HCT116 (cell line): ENCODE data around the gene ACTL10. TPM values are rescaled to one million over a fixed set of nuclear protein-coding genes. Genes with fewer than 3 reads are reported as not detected.

ENCODE experiments used
- ATAC-seq: fragments of 200-7000 bp; cut with Tn5 transposase; 2 replicates; pipeline ENCODE4 v1.9.1; 2020; ENCODE audit warnings: mild to moderate bottlenecking, moderate library complexity
- BruUV-seq: library from RNA; stranded (reverse); fragments of 400-500 nt; replicated peaks from 2 replicates; lab custom pipeline; 2021; lab: Mats Ljungman, UMichigan
- CTCF ChIA-PET: fragments of 300-600 bp; sonication (Branson Sonifier 250); formaldehyde crosslinking; loops from one replicate; lab custom pipeline; 2021; ENCODE audit warnings: antibody characterized with exemption; lab: Charles Lee
- POLR2A ChIA-PET: fragments of 300-600, 350-600 bp; sonication (Branson Sonifier 250); formaldehyde crosslinking; loops from one replicate; lab custom pipeline; 2021; ENCODE audit warnings: antibody characterized with exemption; lab: Charles Lee
- RAD21 ChIA-PET, 2 experiments: fragments of 300-600 bp; sonication (Branson Sonifier 250); formaldehyde crosslinking; loops; one replicate each; lab custom pipeline; 2023; ENCODE audit warnings: low total read pairs in 2 of 2; ENCODE audit not compliant: uncharacterized antibody in 2 of 2, unreplicated experiment in 2 of 2, low non-redundant PET in 1 of 2; lab: Charles Lee
- DNase-seq: peaks from one replicate; pipeline ENCODE4 v3.0.0-alpha.2; 2010; ENCODE audit warnings: low read depth, low spot score
- H2AFZ ChIP-seq: fragments of 200-600 bp; shearing (Covaris generic), sonication (generic); 2 replicates; pipeline ENCODE4 v1.6.1; 2017; ENCODE audit warnings: low read depth, mixed run types, mixed read lengths, antibody characterized with exemption, low read length; ENCODE audit not compliant: poor library complexity, severe bottlenecking
- H3K27ac ChIP-seq: 2 replicates; pipeline ENCODE4 v1.5.1; 2012; ENCODE audit warnings: low read depth, low read length
- H3K27me3 ChIP-seq: fragments of 200-600 bp; sonication (generic); 2 replicates; pipeline ENCODE4 v1.6.1; 2016; ENCODE audit warnings: mixed run types, low read length, mixed read lengths; ENCODE audit not compliant: insufficient read depth
- H3K36me3 ChIP-seq, 2 experiments: fragments of 200-500 bp in 1 of 2; fragments of 200-600 bp in 1 of 2; sonication (Bioruptor generic) in 1 of 2; sonication (generic) in 1 of 2; 2 replicates each; pipeline versions ENCODE4 v1.5.1 to v1.6.1; 2014 to 2016; ENCODE audit warnings: low read length in 2 of 2, inconsistent platforms in 1 of 2, mixed read lengths in 1 of 2, mixed run types in 1 of 2; ENCODE audit not compliant: insufficient read depth in 2 of 2, control insufficient read depth in 1 of 2
- H3K4me1 ChIP-seq, 2 experiments: fragments of 200-600 bp in 1 of 2; sonication (generic) in 1 of 2; 2 replicates each; pipeline versions ENCODE4 v1.5.1 to v1.6.1; 2012 to 2017; ENCODE audit warnings: low read length in 2 of 2, inconsistent platforms in 1 of 2, mild to moderate bottlenecking in 1 of 2, mixed read lengths in 1 of 2, mixed run types in 1 of 2, moderate library complexity in 1 of 2; ENCODE audit not compliant: insufficient read depth in 2 of 2, control insufficient read depth in 1 of 2
- H3K4me2 ChIP-seq: fragments of 200-600 bp; sonication (generic); 2 replicates; pipeline ENCODE4 v1.6.1; 2017; ENCODE audit warnings: mixed run types, low read length, mixed read lengths
- H3K4me3 ChIP-seq, 2 experiments: fragments of 200-600 bp in 1 of 2; sonication (generic) in 1 of 2; replicated peaks in 1 of 2; 2 replicates each; pipeline ENCODE4 v1.5.1; 2011 to 2016; ENCODE audit warnings: low read length in 2 of 2, control low read depth in 1 of 2, low read depth in 1 of 2, mild to moderate bottlenecking in 1 of 2, mixed read lengths in 1 of 2, mixed run types in 1 of 2
- H3K79me2 ChIP-seq: fragments of 200-600 bp; sonication (generic); 2 replicates; pipeline ENCODE4 v1.6.1; 2017; ENCODE audit warnings: mild to moderate bottlenecking, mixed run types, low read length, moderate library complexity, mixed read lengths; ENCODE audit not compliant: insufficient read depth
- H3K9ac ChIP-seq: fragments of 200-600 bp; sonication (generic); 2 replicates; pipeline ENCODE4 v1.6.1; 2016; ENCODE audit warnings: low read length, mixed read lengths
- H3K9me2 ChIP-seq: fragments of 200-600 bp; sonication (generic), shearing (Covaris generic); 2 replicates; pipeline ENCODE4 v1.6.1; 2017; ENCODE audit warnings: mixed run types, mild to moderate bottlenecking, moderate library complexity; ENCODE audit not compliant: insufficient read depth
- H3K9me3 ChIP-seq, 2 experiments: fragments of 200-500 bp in 1 of 2; fragments of 200-600 bp in 1 of 2; sonication (Bioruptor generic) in 1 of 2; sonication (generic) in 1 of 2; 2 replicates each; pipeline ENCODE4 v1.6.1; 2014 to 2017; ENCODE audit warnings: low read length in 2 of 2, mixed read lengths in 2 of 2, inconsistent platforms in 1 of 2, low read depth in 1 of 2, mild to moderate bottlenecking in 1 of 2, mixed run types in 1 of 2, moderate library complexity in 1 of 2; ENCODE audit not compliant: control insufficient read depth in 1 of 2, insufficient read depth in 1 of 2
- H4K20me1 ChIP-seq: fragments of 200-600 bp; sonication (generic), shearing (Covaris generic); 2 replicates; pipeline ENCODE4 v1.6.1; 2017; ENCODE audit warnings: mixed run types, mild to moderate bottlenecking, moderate library complexity; ENCODE audit not compliant: insufficient read depth
- CBX3 ChIP-seq: IDR thresholded peaks from 2 replicates; pipeline ENCODE4 v1.6.1; 2012; ENCODE audit warnings: low read depth
- CEBPB ChIP-seq: IDR thresholded peaks from 2 replicates; pipeline ENCODE4 v1.6.1; 2012; ENCODE audit warnings: low read depth
- EGR1 ChIP-seq: IDR thresholded peaks from 2 replicates; pipeline ENCODE4 v1.6.1; 2012; ENCODE audit warnings: low read depth
- ELF1 ChIP-seq: IDR thresholded peaks from 2 replicates; pipeline ENCODE4 v1.6.1; 2012; ENCODE audit warnings: low read depth, borderline replicate concordance
- EZH2 ChIP-seq: fragments of 200-600 bp; sonication (generic); IDR thresholded peaks from 2 replicates; pipeline ENCODE4 v1.6.1; 2017; ENCODE audit warnings: antibody characterized with exemption, mixed run types
- EZH2phosphoT487 ChIP-seq: fragments of 200-600 bp; IDR thresholded peaks from 2 replicates; pipeline ENCODE4 v1.6.1; 2018; ENCODE audit warnings: antibody characterized with exemption, borderline replicate concordance
- JUND ChIP-seq: IDR thresholded peaks from 2 replicates; pipeline ENCODE4 v1.6.1; 2012
- POLR2A ChIP-seq: IDR thresholded peaks from 2 replicates; pipeline ENCODE4 v1.7.0; 2011; ENCODE audit warnings: borderline replicate concordance; ENCODE audit not compliant: insufficient read depth, insufficient read length; ENCODE audit errors: extremely low read depth
- POLR2AphosphoS5 ChIP-seq: IDR thresholded peaks from 2 replicates; pipeline ENCODE4 v1.6.1; 2011; ENCODE audit warnings: mild to moderate bottlenecking, low read depth, low read length, moderate library complexity
- RAD21 ChIP-seq: IDR thresholded peaks from 2 replicates; pipeline ENCODE4 v1.6.1; 2012; ENCODE audit warnings: low read depth, mild to moderate bottlenecking
- SIN3A ChIP-seq: IDR thresholded peaks from 2 replicates; pipeline ENCODE4 v1.6.1; 2012; ENCODE audit warnings: low read depth
- SP1 ChIP-seq: IDR thresholded peaks from 2 replicates; pipeline ENCODE4 v1.6.1; 2012; ENCODE audit warnings: low read depth
- SRF ChIP-seq: IDR thresholded peaks from 2 replicates; pipeline ENCODE4 v1.6.1; 2012; ENCODE audit warnings: low read depth
- TCF7L2 ChIP-seq: IDR thresholded peaks from 2 replicates; pipeline ENCODE4 v1.7.0; 2011; ENCODE audit warnings: borderline replicate concordance, inconsistent platforms; ENCODE audit not compliant: insufficient read depth, insufficient read length; ENCODE audit errors: extremely low read depth
- YY1 ChIP-seq: IDR thresholded peaks from 2 replicates; pipeline ENCODE4 v1.6.1; 2011; ENCODE audit warnings: low read length, low read depth, moderate library complexity, mild to moderate bottlenecking; ENCODE audit not compliant: insufficient replicate concordance; ENCODE audit errors: extremely low read depth
- ZFX ChIP-seq: fragments of 450-650 bp; IDR thresholded peaks from 2 replicates; pipeline ENCODE4 v1.6.1; 2017
- intact Hi-C: fragments of 100-400 bp; cut with micrococcal nuclease; formaldehyde crosslinking; loops from 2 replicates; pipeline ENCODE4 v1.10.0; 2022
- total RNA-seq: library from RNA; stranded (reverse); gene quantifications from one replicate; pipeline ENCODE4 v1.2.1, GENCODE V29; 2021; ENCODE audit not compliant: unreplicated experiment
- TF ChIP-seq, protein P1 (sequence below): IDR thresholded peaks from 2 replicates; pipeline ENCODE4 v1.6.1; 2012; ENCODE audit warnings: low read depth
- TF ChIP-seq, protein P2 (sequence below): IDR thresholded peaks from 2 replicates; pipeline ENCODE4 v1.6.1; 2011; ENCODE audit warnings: mild to moderate bottlenecking, low read length, moderate library complexity; ENCODE audit not compliant: insufficient replicate concordance; ENCODE audit errors: extremely low read depth
- TF ChIP-seq, protein P3 (sequence below): IDR thresholded peaks from 2 replicates; pipeline ENCODE4 v1.6.1; 2012

The ACTL10 gene
- total RNA-seq, 1 experiment from 2014 or later: 0.22 TPM

- TF ChIP-seq POLR2A (no peak), POLR2AphosphoS5 (no peak), ELF1 (no peak), EZH2 (no peak), TCF7L2 (no peak), EGR1 (no peak)
Observed at GRCh38 chr20:33681288-33681687, 14.5 kb downstream of the ACTL10 start (continued).

DNA sequence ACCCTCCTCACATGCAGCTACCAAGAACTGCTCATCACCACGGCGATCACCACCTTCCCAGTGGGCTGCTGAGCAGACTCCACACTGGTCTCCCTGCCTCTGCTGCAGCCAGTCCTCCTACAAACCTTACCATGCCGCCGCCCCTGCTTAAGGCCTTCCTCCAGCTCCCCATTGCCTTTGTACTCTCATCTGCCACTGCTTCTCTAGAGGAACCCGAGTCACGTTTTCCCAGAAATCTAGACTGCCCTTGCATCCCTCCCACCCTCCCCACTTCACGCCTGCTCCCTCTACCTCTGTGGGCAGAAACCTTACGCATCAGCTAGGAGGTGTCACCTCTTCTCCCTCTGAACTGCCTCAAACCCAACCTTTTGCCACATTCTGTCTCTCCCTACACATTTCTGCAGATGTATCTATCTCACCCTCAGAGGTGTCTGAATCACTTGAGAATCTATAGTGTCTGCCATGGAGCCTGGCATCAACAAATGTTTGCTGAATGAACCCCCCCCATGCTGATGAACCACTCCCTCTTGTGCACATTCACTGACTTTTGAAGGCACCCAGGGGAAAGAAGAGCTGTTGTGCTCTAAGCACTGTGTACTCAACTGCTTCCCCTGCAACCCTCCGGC is 15.1 kb downstream of the ACTL10 start:
- H3K4me2 ChIP-seq: no peak overlapping the region
- no peaks in the 10 kb centered on the region for H3K9me2 ChIP-seq
- H4K20me1 ChIP-seq: no peaks in the 10 kb centered on the region
- no peak for ATAC-seq
- no peak for DNase-seq
- no peak overlapping the region for H3K27ac ChIP-seq
- H2AFZ ChIP-seq: no peak overlapping the region
- intact Hi-C loops: no loop called here
- ChIA-PET CTCF (no interaction called here), POLR2A (no interaction called here), RAD21 (no interaction called here)
- TF ChIP-seq SRF (no peak), JUND (no peak), POLR2A (no peak), ELF1 (no peak), EZH2phosphoT487 (no peak), EZH2 (no peak), CBX3 (no peak), ZFX (no peak), SP1 (no peak), POLR2AphosphoS5 (no peak), TCF7L2 (no peak), RAD21 (no peak), SIN3A (no peak), YY1 (no peak), CEBPB (no peak), EGR1 (no peak)
- TF ChIP-seq, protein P1, sequence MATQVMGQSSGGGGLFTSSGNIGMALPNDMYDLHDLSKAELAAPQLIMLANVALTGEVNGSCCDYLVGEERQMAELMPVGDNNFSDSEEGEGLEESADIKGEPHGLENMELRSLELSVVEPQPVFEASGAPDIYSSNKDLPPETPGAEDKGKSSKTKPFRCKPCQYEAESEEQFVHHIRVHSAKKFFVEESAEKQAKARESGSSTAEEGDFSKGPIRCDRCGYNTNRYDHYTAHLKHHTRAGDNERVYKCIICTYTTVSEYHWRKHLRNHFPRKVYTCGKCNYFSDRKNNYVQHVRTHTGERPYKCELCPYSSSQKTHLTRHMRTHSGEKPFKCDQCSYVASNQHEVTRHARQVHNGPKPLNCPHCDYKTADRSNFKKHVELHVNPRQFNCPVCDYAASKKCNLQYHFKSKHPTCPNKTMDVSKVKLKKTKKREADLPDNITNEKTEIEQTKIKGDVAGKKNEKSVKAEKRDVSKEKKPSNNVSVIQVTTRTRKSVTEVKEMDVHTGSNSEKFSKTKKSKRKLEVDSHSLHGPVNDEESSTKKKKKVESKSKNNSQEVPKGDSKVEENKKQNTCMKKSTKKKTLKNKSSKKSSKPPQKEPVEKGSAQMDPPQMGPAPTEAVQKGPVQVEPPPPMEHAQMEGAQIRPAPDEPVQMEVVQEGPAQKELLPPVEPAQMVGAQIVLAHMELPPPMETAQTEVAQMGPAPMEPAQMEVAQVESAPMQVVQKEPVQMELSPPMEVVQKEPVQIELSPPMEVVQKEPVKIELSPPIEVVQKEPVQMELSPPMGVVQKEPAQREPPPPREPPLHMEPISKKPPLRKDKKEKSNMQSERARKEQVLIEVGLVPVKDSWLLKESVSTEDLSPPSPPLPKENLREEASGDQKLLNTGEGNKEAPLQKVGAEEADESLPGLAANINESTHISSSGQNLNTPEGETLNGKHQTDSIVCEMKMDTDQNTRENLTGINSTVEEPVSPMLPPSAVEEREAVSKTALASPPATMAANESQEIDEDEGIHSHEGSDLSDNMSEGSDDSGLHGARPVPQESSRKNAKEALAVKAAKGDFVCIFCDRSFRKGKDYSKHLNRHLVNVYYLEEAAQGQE: no peak
- TF ChIP-seq, protein P2, sequence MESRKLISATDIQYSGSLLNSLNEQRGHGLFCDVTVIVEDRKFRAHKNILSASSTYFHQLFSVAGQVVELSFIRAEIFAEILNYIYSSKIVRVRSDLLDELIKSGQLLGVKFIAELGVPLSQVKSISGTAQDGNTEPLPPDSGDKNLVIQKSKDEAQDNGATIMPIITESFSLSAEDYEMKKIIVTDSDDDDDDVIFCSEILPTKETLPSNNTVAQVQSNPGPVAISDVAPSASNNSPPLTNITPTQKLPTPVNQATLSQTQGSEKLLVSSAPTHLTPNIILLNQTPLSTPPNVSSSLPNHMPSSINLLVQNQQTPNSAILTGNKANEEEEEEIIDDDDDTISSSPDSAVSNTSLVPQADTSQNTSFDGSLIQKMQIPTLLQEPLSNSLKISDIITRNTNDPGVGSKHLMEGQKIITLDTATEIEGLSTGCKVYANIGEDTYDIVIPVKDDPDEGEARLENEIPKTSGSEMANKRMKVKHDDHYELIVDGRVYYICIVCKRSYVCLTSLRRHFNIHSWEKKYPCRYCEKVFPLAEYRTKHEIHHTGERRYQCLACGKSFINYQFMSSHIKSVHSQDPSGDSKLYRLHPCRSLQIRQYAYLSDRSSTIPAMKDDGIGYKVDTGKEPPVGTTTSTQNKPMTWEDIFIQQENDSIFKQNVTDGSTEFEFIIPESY: no peak
- TF ChIP-seq, protein P3, sequence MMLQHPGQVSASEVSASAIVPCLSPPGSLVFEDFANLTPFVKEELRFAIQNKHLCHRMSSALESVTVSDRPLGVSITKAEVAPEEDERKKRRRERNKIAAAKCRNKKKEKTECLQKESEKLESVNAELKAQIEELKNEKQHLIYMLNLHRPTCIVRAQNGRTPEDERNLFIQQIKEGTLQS: no peak
- no peak overlapping the region for H3K9ac ChIP-seq
- peaks cover 9 to 23% of the 10 kb centered on the region in 2 experiments for H3K4me1 ChIP-seq
- no peaks in the 10 kb centered on the region for H3K9me3 ChIP-seq
- BruUV-seq: no TSS peak
- H3K4me3 ChIP-seq: no peak overlapping the region
- H3K27me3 ChIP-seq: no peaks in the 10 kb centered on the region
- H3K36me3 ChIP-seq: peaks cover 0 to 2% of the 10 kb centered on the region in 2 experiments; a peak in 1 of 4 replicates
- peaks cover 32% of the 10 kb centered on the region for H3K79me2 ChIP-seq
